H1 (cell line): ENCODE results near the gene RIPOR2. TPM values are rescaled to one million over a fixed set of nuclear protein-coding genes. Genes with fewer than 3 reads are reported as not detected.

ENCODE experiments used
- CTCF ChIA-PET: fragments of 300-600 bp; sonication (Branson Sonifier 250); formaldehyde crosslinking; loops from one replicate; lab custom pipeline; 2021; ENCODE audit not compliant: partially characterized antibody; lab: Charles Lee
- POLR2A ChIA-PET: fragments of 300-600 bp; sonication (Branson Sonifier 250); formaldehyde crosslinking; loops from one replicate; lab custom pipeline; 2021; ENCODE audit warnings: inconsistent platforms; ENCODE audit not compliant: partially characterized antibody; lab: Charles Lee
- DNase-seq, 2 experiments: peaks; one replicate each; pipeline versions ENCODE4 v3.0.0 to v3.0.0-alpha.2; 2010 to 2022; ENCODE audit warnings: low spot score in 2 of 2, low read depth in 1 of 2, mixed read lengths in 1 of 2
- FAIRE-seq: peaks from 2 replicates; lab custom pipeline; 2011; peaks lifted over from hg19 to GRCh38; lab: Jason Lieb, UNC
- H2AFZ ChIP-seq: 2 replicates; pipeline ENCODE4 v1.8.1; 2012; ENCODE audit warnings: low read length, inconsistent platforms
- H2AK5ac ChIP-seq: 2 replicates; pipeline ENCODE4 v1.6.1; 2013; ENCODE audit warnings: low read depth, low read length
- H2BK120ac ChIP-seq: replicated peaks from 2 replicates; pipeline ENCODE3; 2013; ENCODE audit warnings: low read depth, low read length, inconsistent platforms
- H2BK12ac ChIP-seq: 2 replicates; pipeline ENCODE4 v1.6.1; 2013; ENCODE audit warnings: low read depth, low read length
- H2BK15ac ChIP-seq: 2 replicates; pipeline ENCODE4 v1.6.1; 2013; ENCODE audit warnings: low read length
- H2BK20ac ChIP-seq: 2 replicates; pipeline ENCODE4 v1.6.1; 2013; ENCODE audit warnings: low read length
- H2BK5ac ChIP-seq: 2 replicates; pipeline ENCODE4 v1.6.1; 2013; ENCODE audit warnings: low read depth, low read length
- H3K14ac ChIP-seq: 2 replicates; pipeline ENCODE4 v1.6.1; 2013; ENCODE audit warnings: inconsistent platforms; ENCODE audit not compliant: insufficient read length
- H3K18ac ChIP-seq: 2 replicates; pipeline ENCODE4 v1.6.1; 2013; ENCODE audit warnings: low read length; ENCODE audit errors: extremely low read depth
- H3K23ac ChIP-seq: 2 replicates; pipeline ENCODE4 v1.6.1; 2013; ENCODE audit warnings: inconsistent platforms; ENCODE audit not compliant: insufficient read length
- H3K23me2 ChIP-seq: 2 replicates; pipeline ENCODE4 v1.6.1; 2013; ENCODE audit warnings: low read depth, low read length
- H3K27ac ChIP-seq: 2 replicates; pipeline ENCODE4 v1.6.1; 2011; ENCODE audit warnings: low read depth, low read length, inconsistent platforms
- H3K27me3 ChIP-seq, 4 experiments: replicated peaks in 1 of 4; 1 replicate in 1 of 4; 2 replicates in 3 of 4; pipeline versions ENCODE4 v1.6.1 to v1.8.1; 2011 to 2013; ENCODE audit warnings: low read length in 3 of 4, mild to moderate bottlenecking in 3 of 4, inconsistent platforms in 2 of 4, mixed read lengths in 2 of 4, moderate library complexity in 1 of 4; ENCODE audit not compliant: control insufficient read depth in 3 of 4, insufficient read depth in 3 of 4; ENCODE audit errors: extremely low read depth in 1 of 4
- H3K36me3 ChIP-seq, 4 experiments: 2 replicates each; pipeline versions ENCODE4 v1.6.1 to v1.8.1; 2011 to 2013; ENCODE audit warnings: mild to moderate bottlenecking in 4 of 4, low read length in 3 of 4, moderate library complexity in 2 of 4, control low read depth in 1 of 4, inconsistent platforms in 1 of 4; ENCODE audit not compliant: insufficient read depth in 4 of 4, control insufficient read depth in 2 of 4
- H3K4ac ChIP-seq: replicated peaks from 2 replicates; pipeline ENCODE3; 2013; ENCODE audit warnings: low read length, low read depth, mixed read lengths, inconsistent platforms; ENCODE audit not compliant: insufficient read length
- H3K4me1 ChIP-seq, 4 experiments: replicated peaks in 1 of 4; 1 replicate in 1 of 4; 2 replicates in 3 of 4; pipeline versions ENCODE4 v1.6.1 to v1.8.1; 2011 to 2013; ENCODE audit warnings: low read length in 3 of 4, inconsistent platforms in 2 of 4, mixed read lengths in 1 of 4; ENCODE audit not compliant: insufficient read depth in 4 of 4, control insufficient read depth in 3 of 4
- H3K4me2 ChIP-seq, 2 experiments: 2 replicates each; pipeline versions ENCODE4 v1.6.1 to v1.8.1; 2011 to 2013; ENCODE audit warnings: low read depth in 2 of 2, low read length in 2 of 2, control low read depth in 1 of 2, inconsistent platforms in 1 of 2, mild to moderate bottlenecking in 1 of 2; ENCODE audit not compliant: insufficient read depth in 1 of 2
- H3K4me3 ChIP-seq, 4 experiments: fragments of 200-600, 300-600 bp in 1 of 4; sonication (generic), shearing (Covaris generic), sonication (Bioruptor Twin) in 1 of 4; 2 replicates each; pipeline versions ENCODE4 v1.5.1 to v1.8.1; 2011 to 2016; ENCODE audit warnings: low read length in 4 of 4, low read depth in 3 of 4, control low read depth in 2 of 4, inconsistent platforms in 2 of 4, mild to moderate bottlenecking in 2 of 4, mixed read lengths in 1 of 4, moderate library complexity in 1 of 4; ENCODE audit not compliant: insufficient read depth in 2 of 4; ENCODE audit errors: extremely low read depth in 1 of 4
- H3K56ac ChIP-seq: replicated peaks from 2 replicates; pipeline ENCODE3; 2013; ENCODE audit warnings: low read depth, mild to moderate bottlenecking, mixed read lengths, low read length, inconsistent platforms; ENCODE audit not compliant: insufficient read length
- H3K79me1 ChIP-seq: 2 replicates; pipeline ENCODE4 v1.6.1; 2013; ENCODE audit warnings: low read depth, low read length, control low read depth
- H3K79me2 ChIP-seq, 2 experiments: 2 replicates each; pipeline versions ENCODE4 v1.6.1 to v1.8.1; 2012 to 2013; ENCODE audit warnings: low read length in 2 of 2, mild to moderate bottlenecking in 2 of 2, inconsistent platforms in 1 of 2; ENCODE audit not compliant: insufficient read depth in 2 of 2, control insufficient read depth in 1 of 2
- H3K9ac ChIP-seq, 4 experiments: replicated peaks in 1 of 4; 1 replicate in 1 of 4; 2 replicates in 3 of 4; pipeline versions ENCODE4 v1.6.1 to v1.8.1; 2011 to 2013; ENCODE audit warnings: low read depth in 3 of 4, low read length in 3 of 4, control low read depth in 2 of 4, mild to moderate bottlenecking in 2 of 4, moderate library complexity in 2 of 4, inconsistent platforms in 1 of 4; ENCODE audit errors: extremely low read depth in 1 of 4
- H3K9me3 ChIP-seq, 2 experiments: 2 replicates each; pipeline versions ENCODE4 v1.6.1 to v1.8.1; 2012 to 2013; ENCODE audit warnings: mild to moderate bottlenecking in 2 of 2, moderate library complexity in 2 of 2, control low read depth in 1 of 2, inconsistent platforms in 1 of 2, low read depth in 1 of 2, low read length in 1 of 2, mixed read lengths in 1 of 2; ENCODE audit not compliant: insufficient read depth in 2 of 2
- H4K20me1 ChIP-seq, 2 experiments: replicated peaks in 1 of 2; 2 replicates each; pipeline versions ENCODE3 to v1.8.1; 2011 to 2013; ENCODE audit warnings: inconsistent platforms in 2 of 2, low read length in 2 of 2, mild to moderate bottlenecking in 1 of 2; ENCODE audit not compliant: insufficient read depth in 2 of 2, control insufficient read depth in 1 of 2
- H4K5ac ChIP-seq: 2 replicates; pipeline ENCODE4 v1.6.1; 2013; ENCODE audit warnings: low read length, low read depth, mixed read lengths, inconsistent platforms; ENCODE audit not compliant: insufficient read length
- H4K8ac ChIP-seq: 2 replicates; pipeline ENCODE4 v1.8.0; 2013; ENCODE audit warnings: mild to moderate bottlenecking, moderate library complexity, low read length, inconsistent platforms; ENCODE audit not compliant: insufficient read depth; ENCODE audit errors: extremely low read depth
- H4K91ac ChIP-seq: replicated peaks from 2 replicates; pipeline ENCODE3; 2013; ENCODE audit warnings: low read length, mixed read lengths, inconsistent platforms; ENCODE audit not compliant: insufficient read length
- BACH1 ChIP-seq: IDR thresholded peaks from 2 replicates; pipeline ENCODE4 v1.6.1; 2012; ENCODE audit warnings: low read length, improper control_type of control experiment
- CTBP2 ChIP-seq: IDR thresholded peaks from 2 replicates; pipeline ENCODE4 v1.7.0; 2011; ENCODE audit warnings: borderline replicate concordance, mild to moderate bottlenecking, moderate library complexity, mixed read lengths, low read length; ENCODE audit not compliant: insufficient read depth, insufficient read length
- FOSL1 ChIP-seq: IDR thresholded peaks from 2 replicates; pipeline ENCODE4 v1.6.1; 2011; ENCODE audit warnings: mild to moderate bottlenecking, low read depth, low read length, moderate library complexity; ENCODE audit not compliant: insufficient read depth
- GABPA ChIP-seq: IDR thresholded peaks from 2 replicates; pipeline ENCODE4 v1.6.1; 2011; ENCODE audit warnings: mild to moderate bottlenecking, low read length, moderate library complexity, borderline replicate concordance; ENCODE audit not compliant: insufficient read depth
- GTF2F1 ChIP-seq: IDR thresholded peaks from 2 replicates; pipeline ENCODE4 v1.6.1; 2012; ENCODE audit warnings: low read depth, low read length, improper control_type of control experiment, borderline replicate concordance
- HDAC6 ChIP-seq: IDR thresholded peaks from one replicate; pipeline ENCODE4 v1.7.1; 2012; ENCODE audit warnings: low read depth, mild to moderate bottlenecking, inconsistent platforms, low read length, moderate library complexity
- KDM1A ChIP-seq: fragments of 200-600, 300-600 bp; sonication (generic); IDR thresholded peaks from 2 replicates; pipeline ENCODE4 v1.7.1; 2016; ENCODE audit warnings: mild to moderate bottlenecking, low read length, borderline replicate concordance
- MAFK ChIP-seq: IDR thresholded peaks from 2 replicates; pipeline ENCODE4 v1.6.1; 2012; ENCODE audit warnings: low read depth, mild to moderate bottlenecking, improper control_type of control experiment, low read length
- NANOG ChIP-seq: IDR thresholded peaks from 2 replicates; pipeline ENCODE4 v1.6.1; 2011; ENCODE audit warnings: low read length, low read depth, mild to moderate bottlenecking, inconsistent platforms; ENCODE audit not compliant: insufficient read depth, poor library complexity, severe bottlenecking
- NRF1 ChIP-seq: IDR thresholded peaks from 2 replicates; pipeline ENCODE4 v1.6.1; 2011; ENCODE audit warnings: mild to moderate bottlenecking, low read depth, low read length, improper control_type of control experiment
- POLR2A ChIP-seq, 2 experiments: IDR thresholded peaks; 1 replicate in 1 of 2; 2 replicates in 1 of 2; pipeline ENCODE4 v1.6.1; 2011; ENCODE audit warnings: low read depth in 2 of 2, low read length in 2 of 2, mild to moderate bottlenecking in 2 of 2; ENCODE audit errors: control extremely low read depth in 1 of 2
- SIRT6 ChIP-seq: IDR thresholded peaks from one replicate; pipeline ENCODE4 v1.7.1; 2012; ENCODE audit warnings: low read length, inconsistent platforms
- SP2 ChIP-seq: IDR thresholded peaks from 2 replicates; pipeline ENCODE4 v1.6.1; 2012; ENCODE audit warnings: mild to moderate bottlenecking, low read length, inconsistent platforms
- SUZ12 ChIP-seq: fragments of 200-600 bp; sonication (generic); IDR thresholded peaks from 2 replicates; pipeline ENCODE4 v1.6.1; 2012; ENCODE audit warnings: mild to moderate bottlenecking, inconsistent platforms, low read length, moderate library complexity, mixed read lengths
- TAF1 ChIP-seq: IDR thresholded peaks from 2 replicates; pipeline ENCODE4 v1.6.1; 2011; ENCODE audit warnings: mild to moderate bottlenecking, low read depth, low read length
- WGBS, 2 experiments: shearing (Covaris generic) in 1 of 2; methylation state at CpG; one replicate each; pipeline versions ENCODE4 v1.1.6 to v1.1.7; 2013 to 2015; ENCODE audit warnings: low lambda C conversion rate in 2 of 2, mixed read lengths in 2 of 2, inconsistent platforms in 1 of 2, low coverage in 1 of 2, missing lambda C conversion rate in 1 of 2; ENCODE audit not compliant: insufficient replicate concordance in 2 of 2, insufficient coverage in 1 of 2, insufficient read length in 1 of 2; ENCODE audit errors: extremely low coverage in 1 of 2, missing lambda C conversion rate in 1 of 2; 5-methylcytosine and 5-hydroxymethylcytosine counted together
- polyA plus RNA-seq, 7 experiments: library from polyadenylated mRNA; depleted of rRNA in 3 of 7; stranded (reverse) in 5 of 7; unstranded in 2 of 7; fragments of >200 nt in 5 of 7; fragments of 200-250 nt in 2 of 7; gene quantifications; 1 replicate in 5 of 7; 2 replicates in 1 of 7; 4 replicates in 1 of 7; pipeline versions ENCODE4 v1.2.1 to v1.2.3, GENCODE V29; 2011 to 2013; ENCODE audit warnings: missing spikeins in 2 of 7, mixed read lengths in 2 of 7
- total RNA-seq: library from RNA; stranded (reverse); fragmentation: NEBNext Ultra II Directional; extraction: Animal tissue kit (Norgen Biotek cat#: 25700); gene quantifications from 2 replicates; pipeline ENCODE4 v1.2.1, GENCODE V29; 2021

Gene RIPOR2
- total and polyA plus RNA-seq, 2 of the 8 experiments (the other 6 are each of a cell fraction or from before 2014, with no cell fraction given): 16.7 to 45.6 TPM

- WGBS, 2 experiments: 93% methylated on average over 3 of the region's 3 CpGs; no CpG with 5 or more reads in 1 of the 2 experiments
- Histone ChIP-seq H3K4me1 (peaks cover 0 to 17% (median 14%) of the 10 kb centered on the region in 4 experiments; a peak in 6 of 7 replicates), H2BK20ac (no peak overlapping the region), H3K4ac (no peak overlapping the region), H3K18ac (no peak overlapping the region), H3K9me3 (no peaks in the 10 kb centered on the region; a peak in 1 of 4 replicates), H2AFZ (no peak overlapping the region), H4K91ac (no peak overlapping the region), H2BK15ac (no peak overlapping the region), H3K4me3 (no peak overlapping the region), H3K23me2 (peaks cover 2% of the 10 kb centered on the region; the same call in 1 of the 2 replicates), H2BK5ac (no peak overlapping the region), H3K9ac (no peak overlapping the region), H4K8ac (no peak overlapping the region), H2AK5ac (no peak overlapping the region), H2BK120ac (no peak overlapping the region), H3K27me3 (no peaks in the 10 kb centered on the region), H3K23ac (no peak overlapping the region), H3K79me1 (no peaks in the 10 kb centered on the region), H3K56ac (no peak overlapping the region), H4K5ac (no peak overlapping the region), H4K20me1 (no peaks in the 10 kb centered on the region), H3K79me2 (no peaks in the 10 kb centered on the region), H3K14ac (no peak overlapping the region), H3K36me3 (no peaks in the 10 kb centered on the region), H3K27ac (no peak overlapping the region), H2BK12ac (no peak overlapping the region), H3K4me2 (no peak overlapping the region)
- DNase-seq (no peak), FAIRE-seq (no peak)
- ChIA-PET POLR2A (interaction anchor here (1.1 to 2.7 kb wide), 2 partner anchors 9 to 28 kb away, joined by 3 to 9 read pairs; no protein-coding TSS in a partner anchor), CTCF (interaction anchor here (0.8 to 4.2 kb wide), 7 partner anchors 14 to 145 kb away, joined by 3 to 24 read pairs (median 9); no protein-coding TSS in a partner anchor)
- no peak for TF ChIP-seq GTF2F1
- TF ChIP-seq FOSL1: no peak
- TF ChIP-seq BACH1: no peak
- TF ChIP-seq GABPA: no peak
- no peak for TF ChIP-seq HDAC6
- TF ChIP-seq CTBP2: no peak
- no peak for TF ChIP-seq KDM1A
- no peak for TF ChIP-seq NANOG
- TF ChIP-seq NRF1: no peak
- TF ChIP-seq TAF1: no peak
- TF ChIP-seq POLR2A (IDR thresholded peaks at IDR 0.05; ENCODE audit: control extremely low read depth in 1 of 2, low read depth in 2 of 2, low read length in 2 of 2): no peak
- no peak for TF ChIP-seq SP2
- no peak for TF ChIP-seq SUZ12
- no peak for TF ChIP-seq MAFK
- TF ChIP-seq SIRT6: no peak
Observed at GRCh38 chr6:24881376-24881775, 54.4 kb downstream of the RIPOR2 start.
